Kidney epithelial cell (primary cell): Measurements from ENCODE around the gene MTG1. TPM values are rescaled to one million over a fixed set of nuclear protein-coding genes. Genes with fewer than 3 reads are reported as not detected.

Source experiments
- DNase-seq: peaks from one replicate; pipeline ENCODE4 v3.0.0-alpha.2; 2010; ENCODE audit warnings: low read depth
- H3K27me3 ChIP-seq: 2 replicates; pipeline ENCODE4 v1.6.0; 2011; ENCODE audit warnings: low read length; ENCODE audit not compliant: control insufficient read depth, insufficient read depth
- H3K36me3 ChIP-seq: 2 replicates; pipeline ENCODE4 v1.5.1; 2011; ENCODE audit warnings: low read length; ENCODE audit not compliant: control insufficient read depth, insufficient read depth
- H3K4me3 ChIP-seq: 2 replicates; pipeline ENCODE4 v1.5.1; 2011; ENCODE audit warnings: low read depth, mild to moderate bottlenecking, control low read depth, low read length
- total RNA-seq: library from RNA; depleted of rRNA; stranded (reverse); fragments of >200 nt; gene quantifications from 2 replicates; pipeline ENCODE4 v1.2.3, GENCODE V29; 2015
- TF ChIP-seq, protein P1 (sequence below): IDR thresholded peaks from 2 replicates; pipeline ENCODE4 v1.5.1; 2011; ENCODE audit warnings: mild to moderate bottlenecking, moderate library complexity, low read length, control low read depth, inconsistent platforms; ENCODE audit not compliant: insufficient read depth, poor library complexity, severe bottlenecking

Gene MTG1
- total RNA-seq, 1 donor from 2014 or later = 26.7 TPM

DNA sequence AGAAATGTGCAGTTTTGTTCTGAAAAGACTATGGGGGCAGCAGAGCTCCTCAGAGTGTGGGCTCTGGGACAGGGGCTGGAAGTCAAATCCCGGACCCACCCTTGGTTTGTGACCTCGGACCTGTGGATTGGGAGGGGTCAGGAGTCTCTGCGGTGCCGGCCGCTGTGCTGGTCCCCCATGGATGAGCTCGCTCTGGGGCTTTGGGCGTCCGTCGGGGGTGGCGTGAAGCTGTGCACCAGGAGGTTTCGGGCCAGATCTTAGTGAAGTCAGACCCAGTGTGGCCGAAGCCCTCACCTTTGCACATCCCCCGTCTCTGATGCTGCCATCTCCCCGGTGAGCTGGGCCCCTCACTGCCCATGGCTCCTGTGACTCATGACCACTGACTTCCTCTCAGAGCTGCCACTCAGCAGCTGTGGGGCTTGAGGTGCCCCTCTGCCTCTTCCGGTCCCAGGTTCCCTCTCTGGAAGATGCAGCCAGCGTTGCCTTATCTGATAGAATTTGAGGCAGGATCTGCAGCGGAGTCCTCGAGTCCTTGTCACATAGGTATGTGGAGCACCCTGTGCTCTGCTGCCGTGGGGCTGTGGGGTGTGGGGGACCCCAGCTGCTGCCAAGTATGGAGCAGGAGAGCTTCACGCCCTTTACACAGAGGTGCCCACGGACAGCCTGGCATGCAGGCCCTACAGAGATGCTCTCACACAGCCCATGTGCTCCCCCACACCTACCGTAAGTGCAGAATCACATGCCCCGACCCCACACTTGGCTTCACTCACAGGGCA is 48.4 kb downstream of the MTG1 start:
- no peaks in the 10 kb centered on the region for H3K27me3 ChIP-seq
- no peaks in the 10 kb centered on the region for H3K36me3 ChIP-seq
- no peak for DNase-seq
- no peak overlapping the region for H3K4me3 ChIP-seq
- TF ChIP-seq, protein P1, sequence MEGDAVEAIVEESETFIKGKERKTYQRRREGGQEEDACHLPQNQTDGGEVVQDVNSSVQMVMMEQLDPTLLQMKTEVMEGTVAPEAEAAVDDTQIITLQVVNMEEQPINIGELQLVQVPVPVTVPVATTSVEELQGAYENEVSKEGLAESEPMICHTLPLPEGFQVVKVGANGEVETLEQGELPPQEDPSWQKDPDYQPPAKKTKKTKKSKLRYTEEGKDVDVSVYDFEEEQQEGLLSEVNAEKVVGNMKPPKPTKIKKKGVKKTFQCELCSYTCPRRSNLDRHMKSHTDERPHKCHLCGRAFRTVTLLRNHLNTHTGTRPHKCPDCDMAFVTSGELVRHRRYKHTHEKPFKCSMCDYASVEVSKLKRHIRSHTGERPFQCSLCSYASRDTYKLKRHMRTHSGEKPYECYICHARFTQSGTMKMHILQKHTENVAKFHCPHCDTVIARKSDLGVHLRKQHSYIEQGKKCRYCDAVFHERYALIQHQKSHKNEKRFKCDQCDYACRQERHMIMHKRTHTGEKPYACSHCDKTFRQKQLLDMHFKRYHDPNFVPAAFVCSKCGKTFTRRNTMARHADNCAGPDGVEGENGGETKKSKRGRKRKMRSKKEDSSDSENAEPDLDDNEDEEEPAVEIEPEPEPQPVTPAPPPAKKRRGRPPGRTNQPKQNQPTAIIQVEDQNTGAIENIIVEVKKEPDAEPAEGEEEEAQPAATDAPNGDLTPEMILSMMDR = no peak

DNA sequence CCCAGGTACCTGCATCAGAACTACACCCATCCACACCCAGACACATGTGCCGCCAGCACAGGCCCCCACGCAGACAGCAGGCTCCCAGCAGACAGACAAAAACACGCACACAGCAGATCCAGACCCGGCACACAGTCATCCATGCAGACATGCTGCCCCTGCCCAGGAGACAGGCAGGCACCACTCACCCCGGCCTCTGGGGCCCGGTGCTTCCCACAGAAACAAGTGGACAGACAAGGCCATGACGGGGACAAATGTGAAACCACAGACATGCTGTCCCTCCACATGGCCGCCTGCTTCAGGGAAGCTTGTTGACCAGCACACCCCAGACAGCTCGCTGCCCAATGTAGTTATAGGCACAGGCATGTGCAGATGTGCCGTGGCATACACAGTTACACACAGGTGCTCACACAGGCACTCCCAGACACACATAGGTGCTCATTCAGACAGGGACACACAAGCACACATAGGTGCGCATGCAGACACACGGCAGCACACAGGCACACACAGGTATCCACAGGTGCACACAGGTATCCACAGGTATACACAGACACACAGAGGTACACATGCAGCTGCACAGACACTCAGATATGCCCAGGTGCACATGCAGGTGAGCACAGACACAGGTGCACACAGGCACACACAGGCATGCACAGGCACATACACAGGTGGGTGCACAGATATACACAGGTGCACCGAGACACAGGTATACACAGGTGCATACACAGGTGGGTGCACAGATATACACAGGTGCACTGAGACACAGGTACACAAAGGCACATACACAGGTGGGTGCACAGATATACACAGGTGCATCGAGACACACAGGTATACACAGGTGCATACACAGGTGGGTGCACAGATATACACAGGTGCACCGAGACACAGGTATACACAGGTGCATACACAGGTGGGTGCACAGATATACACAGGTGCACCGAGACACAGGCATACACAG is 49.3 kb downstream of the MTG1 start:
- Histone ChIP-seq H3K27me3 (no peaks in the 10 kb centered on the region), H3K4me3 (no peak overlapping the region), H3K36me3 (no peaks in the 10 kb centered on the region)
- TF ChIP-seq, protein P1 = no peak
- DNase-seq = no peak

DNA sequence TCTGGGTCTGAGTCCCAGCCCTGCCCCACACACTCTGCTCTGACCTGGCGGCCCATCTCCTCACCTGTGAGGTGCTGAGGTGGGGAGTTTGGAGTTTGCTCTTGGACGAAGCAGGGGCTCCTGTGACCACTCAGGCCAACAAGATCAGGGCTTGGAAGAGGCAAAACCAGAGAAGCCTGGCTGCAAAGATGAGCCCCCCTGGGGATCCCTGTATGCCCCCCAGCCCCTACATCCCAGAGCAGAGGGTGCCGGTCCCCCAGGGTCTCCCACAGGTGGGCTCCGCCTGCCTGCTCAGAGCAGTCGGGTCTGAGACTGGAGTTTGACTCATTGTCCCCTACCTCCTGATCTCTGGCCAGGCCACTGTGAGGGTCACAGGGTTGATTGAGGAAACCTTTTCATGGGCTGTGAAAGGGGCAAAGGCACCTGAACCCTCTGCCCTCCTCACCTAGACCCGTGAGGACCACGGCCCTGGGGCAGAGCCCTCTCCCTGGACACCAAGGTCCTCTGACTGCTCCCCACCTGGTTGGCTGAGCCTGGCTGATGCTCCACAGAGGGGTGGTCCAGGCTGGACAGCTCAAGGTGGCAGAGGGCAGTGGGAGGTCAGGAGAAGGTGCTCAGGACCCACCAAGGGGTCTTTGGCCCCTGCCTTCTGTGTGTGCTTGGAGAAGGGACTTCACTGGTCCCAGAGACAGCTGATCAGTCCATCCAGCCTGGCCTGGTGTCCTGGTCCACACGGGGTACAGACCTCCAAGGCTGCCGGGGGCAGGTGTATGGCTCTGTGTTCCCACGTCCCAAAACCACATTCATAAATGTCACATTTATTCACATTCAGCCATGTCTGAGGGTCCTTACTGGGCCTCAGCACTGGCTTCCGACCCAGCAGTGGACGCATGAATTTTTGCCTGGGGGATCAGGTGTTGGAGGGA is 50.6 kb downstream of the MTG1 start:
- TF ChIP-seq, protein P1 = no peak
- no peak overlapping the region for H3K4me3 ChIP-seq
- DNase-seq = no peak
- no peaks in the 10 kb centered on the region for H3K27me3 ChIP-seq
- H3K36me3 ChIP-seq = no peaks in the 10 kb centered on the region

DNA sequence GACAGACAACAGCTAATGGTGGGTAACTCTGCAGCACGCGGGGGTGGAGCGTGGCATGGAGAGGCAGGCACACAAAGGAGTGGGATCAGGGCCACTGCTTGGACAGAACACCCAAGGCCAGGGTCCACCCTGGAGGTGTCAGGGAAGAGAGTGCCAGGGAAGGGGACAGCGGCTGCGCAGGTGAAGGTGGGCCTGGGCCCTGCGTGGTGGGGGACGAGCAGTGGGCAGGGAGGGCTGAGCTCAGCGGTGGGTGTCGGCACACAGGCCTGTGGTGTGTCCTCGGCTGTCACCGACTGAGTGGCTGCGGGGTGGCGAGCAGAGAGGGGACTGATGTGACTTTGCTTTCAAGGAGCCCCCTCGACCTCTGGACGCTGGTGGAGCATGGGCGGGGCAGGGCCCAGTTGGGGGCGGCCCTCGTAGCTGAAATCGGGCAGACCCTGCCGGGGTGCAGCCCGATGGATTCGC is 51.3 kb downstream of the MTG1 start:
- TF ChIP-seq, protein P1 = no peak
- no peaks in the 10 kb centered on the region for H3K27me3 ChIP-seq
- no peak for DNase-seq
- no peaks in the 10 kb centered on the region for H3K36me3 ChIP-seq
- no peak overlapping the region for H3K4me3 ChIP-seq
